ENCODE data around the gene RAET1E. TPM values are rescaled to one million over a fixed set of nuclear protein-coding genes. Genes with fewer than 3 reads are reported as not detected.
A peak's percentile ranks its signal among the peaks of the same experiment; 100 is the strongest.
"Not testable (repeated sequence)": the region's sequence is repeated elsewhere in the genome, so short reads cannot be mapped to it uniquely, and the experiment has no call there.

Gene RAET1E
- total and polyA plus RNA-seq, 2 donors (not counting 1 experiment from before 2014, with no cell fraction given): not detected

- Histone ChIP-seq H3K4me3 (ENCODE audit: control extremely low read depth in 1 of 5, extremely low read depth in 1 of 5, insufficient read depth in 1 of 5, low read depth in 2 of 5, low read length in 4 of 5) (peak overlapping the region; percentile 13 to 65 (median 51)), H3K4me1 (ENCODE audit: control insufficient read depth in 2 of 2, insufficient read depth in 2 of 2, low read length in 2 of 2) (peaks cover 13 to 14% of the 10 kb centered on the region in 2 donors), H3K4me2 (replicated peaks; ENCODE audit: low read depth, low read length, poor library complexity, severe bottlenecking) (peak overlapping the region; percentile 90), H3K9ac (ENCODE audit: low read length) (peak overlapping the region; percentile 64), H3K27me3 (replicated peaks in 1 of 4; ENCODE audit: control extremely low read depth in 1 of 4, control insufficient read depth in 3 of 4, insufficient read depth in 4 of 4, low read length in 3 of 4) (peaks cover 2 to 32% (median 20%) of the 10 kb centered on the region in 4 experiments), H2AFZ (ENCODE audit: insufficient read depth, low read depth, low read length, poor library complexity, severe bottlenecking) (peak overlapping the region; percentile 78), H3K9me3 (ENCODE audit: control extremely low read depth in 1 of 3, control insufficient read depth in 2 of 3, insufficient read depth in 1 of 3, low read length in 2 of 3) (peaks cover 0 to 6% (median 0%) of the 10 kb centered on the region in 3 donors), H3K36me3 (replicated peaks in 1 of 2; ENCODE audit: control extremely low read depth in 1 of 2, control insufficient read depth in 1 of 2, extremely low read depth in 1 of 2, insufficient read depth in 2 of 2, low read length in 1 of 2) (no peaks in the 10 kb centered on the region), H3K79me2 (ENCODE audit: control insufficient read depth, insufficient read depth, low read length) (no peaks in the 10 kb centered on the region), H4K20me1 (ENCODE audit: control insufficient read depth, insufficient read depth, low read length, poor library complexity, severe bottlenecking) (no peaks in the 10 kb centered on the region), H3K27ac (ENCODE audit: low read length in 2 of 2) (no peak overlapping the region)
- H3K27ac Mint-ChIP-seq: peak overlapping the region; percentile 50
- peaks cover 29% of the 10 kb centered on the region for H3K27me3 Mint-ChIP-seq
- H3K9me3 Mint-ChIP-seq (ENCODE audit: insufficient read depth): no peaks in the 10 kb centered on the region
- DNase-seq (peak; percentile 61), ATAC-seq (ENCODE audit: low read depth) (no peak)
- 1% methylated on average over 69 of the region's 69 CpGs for WGBS (ENCODE audit: insufficient coverage)
- intact Hi-C loops (cut with micrococcal nuclease): loop anchor here (5.0 kb wide), 1 partner anchor 116 kb away; the partner anchor contains the start of genes NUP43 and PCMT1
- ChIA-PET POLR2A (no interaction called here), CTCF (interaction anchor here (0.8 to 2.4 kb wide), 2 partner anchors 10 to 27 kb away, joined by 3 to 12 read pairs; no protein-coding TSS in a partner anchor)
- TF ChIP-seq EZH2 (IDR thresholded peaks at IDR 0.05; ENCODE audit: borderline replicate concordance, insufficient read depth, low read depth, low read length, poor library complexity, severe bottlenecking): no peak
- TF ChIP-seq CTCF (IDR thresholded peaks at IDR 0.05): no peak
- H3K4me3 Mint-ChIP-seq: peak overlapping the region; percentile 84
- H3K4me1 Mint-ChIP-seq: peaks cover 12% of the 10 kb centered on the region
These were observed 34.8 kb downstream of the RAET1E start for GRCh38 chr6:149862922-149863697.

- H3K36me3 ChIP-seq (replicated peaks in 1 of 2; ENCODE audit: control extremely low read depth in 1 of 2, control insufficient read depth in 1 of 2, extremely low read depth in 1 of 2, insufficient read depth in 2 of 2, low read length in 1 of 2); H4K20me1 ChIP-seq (ENCODE audit: control insufficient read depth, insufficient read depth, low read length, poor library complexity, severe bottlenecking); H3K9ac ChIP-seq (ENCODE audit: low read length); DNase-seq; H3K4me2 ChIP-seq (replicated peaks; ENCODE audit: low read depth, low read length, poor library complexity, severe bottlenecking); H3K9me3 Mint-ChIP-seq (ENCODE audit: insufficient read depth); POLR2A ChIA-PET; H2AFZ ChIP-seq (ENCODE audit: insufficient read depth, low read depth, low read length, poor library complexity, severe bottlenecking); H3K27ac ChIP-seq (ENCODE audit: low read length in 2 of 2); H3K27ac Mint-ChIP-seq; H3K79me2 ChIP-seq (ENCODE audit: control insufficient read depth, insufficient read depth, low read length); H3K9me3 ChIP-seq (ENCODE audit: control extremely low read depth in 1 of 3, control insufficient read depth in 2 of 3, insufficient read depth in 1 of 3, low read length in 2 of 3); ATAC-seq (ENCODE audit: low read depth); H3K4me3 ChIP-seq (ENCODE audit: control extremely low read depth in 1 of 5, extremely low read depth in 1 of 5, insufficient read depth in 1 of 5, low read depth in 2 of 5, low read length in 4 of 5): not testable (repeated sequence)
- Histone ChIP-seq H3K27me3 (replicated peaks in 1 of 4; ENCODE audit: control extremely low read depth in 1 of 4, control insufficient read depth in 3 of 4, insufficient read depth in 4 of 4, low read length in 3 of 4) (peaks cover 2 to 32% (median 20%) of the 10 kb centered on the region in 4 experiments), H3K4me1 (ENCODE audit: control insufficient read depth in 2 of 2, insufficient read depth in 2 of 2, low read length in 2 of 2) (peaks cover 13 to 14% of the 10 kb centered on the region in 2 donors)
- CTCF ChIA-PET: interaction anchor here (2.4 kb wide), 1 partner anchor 27 kb away, joined by 12 read pairs; no protein-coding TSS in a partner anchor
- WGBS (ENCODE audit: insufficient coverage): 90% methylated on average over 2 of the region's 12 CpGs
- intact Hi-C loops (cut with micrococcal nuclease): loop anchor here (5.0 kb wide), 1 partner anchor 115 kb away; the partner anchor contains the start of genes NUP43 and PCMT1
- H3K4me3 Mint-ChIP-seq: peak overlapping the region; percentile 40
- peaks cover 12% of the 10 kb centered on the region for H3K4me1 Mint-ChIP-seq
- H3K27me3 Mint-ChIP-seq: peaks cover 29% of the 10 kb centered on the region
These were observed 35.5 kb downstream of the RAET1E start for GRCh38 chr6:149862424-149862738.

All from B cell (primary cell).